GM18508 (cell line): ENCODE measurements around the gene MMD2.
"Not testable (repeated sequence)": the region's sequence is repeated elsewhere in the genome, so short reads cannot be mapped to it uniquely, and the experiment has no call there.

Experiments used
- ATAC-seq: cut with Tn5 transposase; IDR thresholded peaks from one replicate; pipeline ENCODE4 v1.9.1; 2021; ENCODE audit warnings: moderate number of reproducible peaks; ENCODE audit not compliant: insufficient read depth, unreplicated experiment

The MMD2 gene

GRCh38 chr7:4958477-4959301, at the start of gene MMD2:
TSS of gene MMD2 (minus strand) at chr7:4959187. CDS start at chr7:4959017, 170 bp downstream.
- no peak for ATAC-seq

GRCh38 chr7:5005066-5005465, 46.1 kb upstream of the MMD2 start:
- no peak for ATAC-seq

- no peak for ATAC-seq
These were observed 42.9 kb upstream of the MMD2 start for GRCh38 chr7:5001911-5002310.

- no peak for ATAC-seq
These were observed 42.0 kb upstream of the MMD2 start for GRCh38 chr7:5001003-5001402.

GRCh38 chr7:4999369-4999950, 40.5 kb upstream of the MMD2 start:
- no peak for ATAC-seq

- ATAC-seq = no peak
These were observed 39.9 kb upstream of the MMD2 start for GRCh38 chr7:4998910-4999309.

GRCh38 chr7:4998244-4998643, 39.3 kb upstream of the MMD2 start:
- ATAC-seq = no peak

GRCh38 chr7:4996696-4997222, 37.8 kb upstream of the MMD2 start:
- ATAC-seq = no peak

- no peak for ATAC-seq
These were observed 36.5 kb upstream of the MMD2 start for GRCh38 chr7:4995429-4995969.

GRCh38 chr7:4993471-4993870, 34.5 kb upstream of the MMD2 start:
- no peak for ATAC-seq

- ATAC-seq = not testable (repeated sequence)
These were observed 23.8 kb upstream of the MMD2 start for GRCh38 chr7:4982741-4983140.

GRCh38 chr7:4981295-4981890, 22.4 kb upstream of the MMD2 start:
- not testable (repeated sequence) for ATAC-seq

- ATAC-seq = not testable (repeated sequence)
These were observed 16.6 kb upstream of the MMD2 start for GRCh38 chr7:4975626-4976025.

GRCh38 chr7:4973728-4974198, 14.8 kb upstream of the MMD2 start:
- peak; percentile 78 for ATAC-seq

GRCh38 chr7:4972446-4972845, 13.5 kb upstream of the MMD2 start:
- not testable (repeated sequence) for ATAC-seq

- ATAC-seq = no peak
These were observed 6.5 kb upstream of the MMD2 start for GRCh38 chr7:4965295-4966022.

- ATAC-seq = no peak
These were observed 5.5 kb upstream of the MMD2 start for GRCh38 chr7:4964506-4964905.

- ATAC-seq = no peak
These were observed 4.1 kb upstream of the MMD2 start for GRCh38 chr7:4962872-4963775.

GRCh38 chr7:4960363-4960762, 1.4 kb upstream of the MMD2 start:
- no peak for ATAC-seq
